GM21529 (cell line): ENCODE measurements around the gene OR2H2.

Experiments used
- ATAC-seq: cut with Tn5 transposase; IDR thresholded peaks from one replicate; pipeline ENCODE4 v1.9.1; 2021; ENCODE audit not compliant: unreplicated experiment

Gene OR2H2

GRCh38 chr6:29590218-29590808 is 5.4 kb downstream of the OR2H2 start:
- ATAC-seq: no peak

DNA sequence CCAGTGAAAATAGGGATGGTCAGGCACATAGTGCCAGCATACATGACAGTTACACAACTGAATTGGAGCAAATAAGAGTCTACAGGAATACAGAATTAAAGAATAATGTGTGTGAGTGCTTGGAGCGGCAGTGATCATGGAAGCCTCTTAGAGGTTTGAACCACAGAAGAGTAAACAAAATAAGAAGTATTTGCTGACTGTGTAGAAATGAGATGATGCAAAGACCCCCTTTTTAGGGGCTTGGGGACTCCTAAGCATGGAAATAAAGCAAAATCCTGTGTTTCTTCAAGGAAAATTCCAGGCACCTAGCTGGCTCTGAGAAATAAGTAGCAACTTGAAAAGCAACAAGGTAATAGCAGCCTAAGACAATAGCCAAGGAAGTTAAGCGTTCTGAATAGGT is 6.8 kb downstream of the OR2H2 start:
- no peak for ATAC-seq

DNA sequence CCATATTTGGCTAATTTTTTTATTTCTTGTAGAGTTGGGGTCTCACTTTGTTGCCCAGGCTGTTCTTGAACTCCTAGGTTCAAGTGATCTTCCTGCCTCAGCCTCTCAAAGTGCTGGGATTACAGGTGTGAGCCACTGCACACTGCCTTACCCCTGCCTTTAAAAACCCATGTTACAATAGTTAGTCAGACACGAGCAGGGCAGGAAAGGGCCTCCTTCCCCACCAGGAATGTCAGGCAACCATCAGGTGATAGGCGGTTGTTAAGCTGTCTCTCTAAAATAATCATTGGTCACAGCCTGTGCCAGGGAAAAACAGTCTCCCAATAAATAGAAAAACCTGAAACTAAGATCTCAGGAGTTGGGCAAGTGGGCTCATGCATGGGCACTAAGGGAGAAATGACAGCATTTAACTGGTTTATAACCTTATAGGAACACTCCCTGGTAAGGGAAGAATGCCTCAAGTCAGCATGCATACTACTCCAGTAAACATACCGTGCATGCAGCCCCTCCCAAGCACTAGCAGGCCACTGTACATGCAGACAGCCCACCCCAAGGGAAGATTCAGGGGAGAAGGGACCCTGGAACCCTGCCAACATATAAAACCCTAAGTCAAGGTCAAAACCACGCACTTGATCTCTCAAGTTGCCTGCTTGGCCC is 8.4 kb downstream of the OR2H2 start:
- no peak for ATAC-seq

DNA sequence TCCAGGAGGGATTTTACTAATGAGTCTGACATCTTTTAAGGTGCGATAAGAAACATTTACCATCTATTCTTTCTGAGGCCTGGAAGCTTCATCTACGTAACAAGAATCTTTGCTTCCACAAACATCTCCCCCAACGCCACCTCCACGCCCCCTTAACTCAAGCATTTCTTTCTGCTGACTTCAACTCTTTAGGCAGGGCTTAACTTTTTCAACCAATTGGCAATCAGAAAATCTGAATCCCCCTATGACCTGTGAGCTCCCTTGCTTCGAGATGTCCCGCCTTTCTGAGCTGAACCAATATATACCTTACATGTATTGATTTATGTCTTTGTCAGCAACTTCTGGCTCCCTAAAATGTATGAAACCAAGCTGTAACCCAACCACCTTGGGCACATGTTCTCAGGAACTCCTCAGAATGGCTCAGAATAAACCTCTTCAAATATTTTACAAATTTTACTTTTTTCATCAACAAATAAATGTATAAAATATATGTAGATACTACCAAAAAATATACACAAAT is 11.5 kb downstream of the OR2H2 start:
- no peak for ATAC-seq

DNA sequence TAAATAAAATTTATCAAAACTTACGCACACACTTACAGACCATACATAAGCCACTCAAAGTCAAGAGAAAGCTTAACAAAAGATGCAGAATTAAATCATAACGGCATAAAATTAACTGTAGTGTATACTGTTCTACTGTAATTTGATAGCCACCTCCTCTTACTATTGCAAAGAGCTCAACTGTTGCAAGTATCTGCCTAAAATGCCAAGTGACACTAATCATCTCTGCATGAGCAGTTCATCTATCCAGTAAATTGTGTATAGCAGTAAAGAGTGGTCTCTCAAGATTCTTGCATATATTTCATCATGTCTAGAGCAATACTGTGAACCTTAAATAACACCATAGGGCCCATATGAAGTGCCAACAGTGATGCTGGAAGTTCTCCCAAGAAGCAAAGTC is 12.3 kb downstream of the OR2H2 start:
- ATAC-seq: no peak

DNA sequence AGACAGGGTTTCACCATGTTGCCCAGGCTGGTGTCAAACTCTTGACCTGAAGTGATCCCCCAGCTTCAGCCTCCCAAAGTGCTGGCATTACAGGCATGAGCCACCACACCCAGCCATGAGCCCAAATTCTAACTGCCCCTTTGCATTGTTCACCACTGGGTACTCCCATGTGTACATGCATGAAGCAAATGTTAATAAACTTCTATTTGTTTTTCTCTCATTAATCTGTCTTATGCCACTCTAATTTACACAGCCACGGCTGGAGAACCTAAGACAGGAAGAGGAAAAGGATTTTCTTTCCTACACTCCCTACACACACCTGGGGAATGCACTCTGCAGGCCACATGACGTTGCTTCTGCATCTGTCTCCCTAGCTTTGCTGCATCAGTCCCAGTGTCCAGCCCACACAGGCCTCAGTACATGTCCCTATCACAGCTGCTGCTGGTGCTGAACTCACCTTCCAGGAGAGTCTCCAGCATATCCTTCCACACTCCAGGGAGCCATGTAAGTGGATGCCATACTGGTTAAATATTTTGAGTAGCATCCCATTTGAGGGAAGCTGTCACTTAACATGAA is 13.3 kb downstream of the OR2H2 start:
- ATAC-seq: no peak

GRCh38 chr6:29602564-29603361 is 17.8 kb downstream of the OR2H2 start:
- ATAC-seq: no peak

- ATAC-seq: no peak
Measured at GRCh38 chr6:29603456-29603855, 18.5 kb downstream of the OR2H2 start.

DNA sequence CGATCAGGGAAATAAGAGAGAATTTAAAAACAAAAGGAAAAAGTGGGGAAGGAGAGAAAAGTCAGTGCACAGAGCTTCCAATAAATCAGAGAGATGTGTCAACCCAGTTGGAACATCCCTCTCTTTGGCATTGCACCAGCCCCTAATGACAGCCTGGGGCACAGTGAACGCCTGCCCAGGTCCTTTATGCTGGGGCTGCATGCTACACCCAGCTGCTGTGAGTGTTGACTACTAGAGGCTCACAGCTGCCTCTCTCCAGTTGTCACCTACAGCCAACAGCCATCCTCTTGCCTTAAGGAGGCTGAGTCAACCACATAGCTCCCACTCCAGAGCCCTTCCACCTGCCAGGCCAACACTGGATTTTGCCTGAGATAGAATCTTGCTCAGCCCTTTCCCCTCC is 19.0 kb downstream of the OR2H2 start:
- ATAC-seq: no peak

DNA sequence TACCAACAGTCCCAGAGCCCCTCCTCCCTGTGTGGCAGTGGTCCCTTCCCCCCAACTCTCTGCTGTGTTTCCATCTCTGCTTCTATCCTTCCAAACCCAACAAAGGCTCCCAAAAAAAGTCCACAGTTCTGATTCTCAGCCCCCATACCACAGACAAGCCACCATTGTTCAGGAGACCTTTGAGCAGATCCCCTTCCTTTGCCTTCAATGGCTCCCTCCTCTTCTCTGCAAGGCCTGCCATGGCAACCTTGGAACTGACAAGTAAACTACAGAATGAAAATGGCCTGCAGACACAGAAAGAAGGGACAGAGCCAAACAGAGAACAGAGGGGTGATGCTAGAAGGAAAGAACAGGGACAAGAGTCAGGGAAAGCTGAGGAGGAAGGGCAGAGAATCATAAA is 23.2 kb downstream of the OR2H2 start:
- no peak for ATAC-seq

GRCh38 chr6:29610540-29610939 is 25.6 kb downstream of the OR2H2 start:
- no peak for ATAC-seq

- no peak for ATAC-seq
Measured at GRCh38 chr6:29611426-29611825, 26.5 kb downstream of the OR2H2 start.

GRCh38 chr6:29617782-29618554 is 33.0 kb downstream of the OR2H2 start:
- no peak for ATAC-seq

- no peak for ATAC-seq
Measured at GRCh38 chr6:29619578-29620160, 34.7 kb downstream of the OR2H2 start.

- ATAC-seq: no peak
Measured at GRCh38 chr6:29620630-29621029, 35.7 kb downstream of the OR2H2 start.

- no peak for ATAC-seq
Measured at GRCh38 chr6:29624520-29624961, 39.6 kb downstream of the OR2H2 start.

DNA sequence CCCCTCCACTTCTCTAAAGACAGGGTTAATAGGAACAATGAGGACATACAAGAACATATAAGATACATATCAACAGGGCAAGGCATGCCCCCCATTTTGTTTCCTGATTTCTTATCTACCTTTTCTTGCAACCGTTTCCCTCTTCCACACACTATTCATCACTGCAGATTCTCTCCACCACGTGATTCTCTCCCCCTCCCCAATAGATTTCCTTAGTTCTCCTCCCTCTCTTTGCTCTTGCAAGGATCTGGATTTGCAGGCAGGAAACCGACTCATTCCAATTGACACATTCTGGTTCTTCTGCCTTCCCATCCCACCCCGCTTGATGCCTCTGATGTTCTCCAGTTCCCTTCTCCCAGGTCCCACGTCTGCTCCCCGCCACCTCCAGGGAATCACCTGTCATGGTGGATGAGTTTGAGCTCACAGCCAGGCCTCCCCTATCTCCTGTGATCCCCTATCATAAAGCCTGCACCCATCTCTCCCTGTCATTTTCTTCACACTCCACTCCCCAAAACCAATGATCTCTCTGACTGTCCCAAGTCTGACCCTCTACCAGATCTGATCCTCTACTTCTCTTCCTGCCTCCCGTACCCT is 40.5 kb downstream of the OR2H2 start:
- ATAC-seq: no peak

GRCh38 chr6:29626948-29627754 is 42.2 kb downstream of the OR2H2 start:
- no peak for ATAC-seq

GRCh38 chr6:29627755-29628418 is 43.0 kb downstream of the OR2H2 start:
- no peak for ATAC-seq
